Stimulated activated naive CD4-positive, alpha-beta T cell (primary cell): ENCODE data around the gene PRRC2B.
"Not testable (repeated sequence)": the region's sequence is repeated elsewhere in the genome, so short reads cannot be mapped to it uniquely, and the experiment has no call there.

Experiments used
- DNase-seq, 6 experiments: peaks; one replicate each; lab custom pipeline; 2025; lab: John Stamatoyannopoulos, UW

PRRC2B gene

DNA sequence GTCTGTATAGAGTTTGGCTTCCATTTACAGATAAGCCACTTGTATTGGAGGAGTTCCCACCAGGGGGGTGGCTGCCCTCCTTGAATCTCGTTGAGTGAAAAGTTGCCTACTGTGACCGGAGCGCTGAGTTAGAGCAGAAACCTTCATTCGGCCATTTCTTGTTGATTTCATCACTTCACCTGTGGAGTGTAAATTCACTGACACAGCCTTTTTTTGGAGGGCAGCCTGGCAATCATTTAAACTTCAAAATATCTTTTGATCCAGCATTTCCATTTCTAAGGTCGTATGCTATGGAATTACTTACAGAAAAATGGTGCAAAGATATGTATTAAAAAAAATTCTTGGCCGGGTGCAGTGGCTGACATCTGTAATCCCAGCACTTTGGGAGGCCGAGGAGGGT lies 40.8 kb downstream of the PRRC2B start:
- no peak for DNase-seq

GRCh38 chr9:131436376-131436775 lies 42.5 kb downstream of the PRRC2B start:
- no peak for DNase-seq

- DNase-seq, result no peak
These were observed 43.0 kb downstream of the PRRC2B start for GRCh38 chr9:131436865-131437271.

- no peak for DNase-seq
These were observed 44.3 kb downstream of the PRRC2B start for GRCh38 chr9:131438190-131438589.

DNA sequence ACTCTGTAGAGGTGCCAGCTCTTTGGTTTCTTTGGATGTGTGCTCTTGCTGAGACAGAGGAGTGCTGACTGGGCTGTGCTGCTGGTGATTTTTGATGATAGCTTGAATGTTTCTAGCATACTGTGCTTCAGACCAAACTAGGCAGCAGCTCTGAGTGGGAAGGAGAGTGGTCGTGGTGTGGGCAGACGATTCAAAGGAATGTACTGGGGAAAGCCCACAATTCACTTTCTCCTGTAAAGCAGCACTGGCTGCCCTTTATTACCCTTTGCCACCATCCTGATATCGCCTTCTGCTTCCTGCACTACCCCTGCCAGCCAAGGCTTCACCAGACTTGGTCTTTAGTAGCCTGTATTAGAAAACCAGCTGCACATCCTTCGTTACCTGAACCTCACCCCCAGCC lies 45.3 kb downstream of the PRRC2B start:
- DNase-seq, result no peak

GRCh38 chr9:131441441-131441840 lies 47.6 kb downstream of the PRRC2B start:
- no peak for DNase-seq

DNA sequence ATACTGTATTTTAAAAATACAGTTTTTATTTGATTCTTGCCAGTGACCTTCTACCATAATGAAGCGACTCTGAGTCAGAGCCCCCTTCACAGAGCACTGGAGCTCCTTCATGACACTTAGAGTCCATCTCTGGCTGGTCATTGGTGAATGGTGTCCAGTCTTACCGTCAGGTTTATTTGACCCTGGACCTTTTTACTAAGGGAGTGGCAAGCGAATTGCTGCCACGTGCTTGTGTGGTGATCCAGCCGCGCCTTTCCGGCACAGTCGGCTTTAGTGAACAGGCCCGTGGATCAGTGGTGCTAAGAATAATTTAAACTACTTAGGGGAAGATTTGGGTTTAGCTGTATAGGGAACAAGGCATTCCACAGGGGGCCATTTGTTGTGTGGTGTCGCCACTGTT lies 48.5 kb downstream of the PRRC2B start:
- no peak for DNase-seq

DNA sequence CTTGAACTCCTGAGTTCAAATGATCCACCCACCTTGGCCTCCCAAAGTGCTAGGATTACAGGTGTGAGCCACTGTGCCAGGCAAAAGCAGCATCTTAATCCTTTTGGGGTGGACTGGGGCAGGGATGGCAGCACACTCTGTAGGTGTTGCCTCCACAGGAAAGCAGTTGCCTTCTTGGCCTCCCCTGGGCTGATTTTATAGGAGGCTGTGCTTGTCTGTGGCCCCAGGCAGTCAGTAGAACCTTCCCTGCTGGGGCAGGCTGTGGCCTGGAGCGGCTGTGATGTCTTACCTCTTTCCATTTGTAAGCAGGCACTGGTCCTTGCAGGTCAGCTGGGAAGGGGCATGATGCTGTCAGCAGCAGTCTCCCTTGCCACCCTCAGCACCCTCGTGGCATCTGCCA lies 49.8 kb downstream of the PRRC2B start:
- DNase-seq, result no peak

- no peak for DNase-seq
These were observed 52.4 kb downstream of the PRRC2B start for GRCh38 chr9:131446276-131446675.

DNA sequence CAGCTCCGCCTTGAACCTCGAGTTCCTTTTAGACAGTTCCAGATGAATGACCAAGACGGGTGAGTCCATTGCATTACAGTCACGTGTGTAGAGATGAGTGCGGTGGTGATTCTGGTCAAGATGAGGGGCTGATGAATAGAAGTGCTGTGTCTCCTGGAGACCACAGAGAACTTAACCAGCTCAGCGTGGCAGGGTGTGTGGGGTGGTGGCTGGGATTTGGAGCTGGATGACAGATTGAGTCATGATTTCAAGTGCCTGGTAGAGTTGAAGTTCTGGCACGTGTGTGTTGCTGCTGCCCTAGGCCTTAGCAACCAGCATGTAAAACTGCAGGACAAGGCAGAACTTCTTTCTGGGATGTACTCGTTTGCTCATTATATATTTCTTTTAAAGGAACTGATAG lies 53.3 kb downstream of the PRRC2B start:
- DNase-seq, result no peak

GRCh38 chr9:131447600-131447999 lies 53.7 kb downstream of the PRRC2B start:
- DNase-seq, result no peak

- no peak for DNase-seq
These were observed 54.9 kb downstream of the PRRC2B start for GRCh38 chr9:131448818-131449217.

DNA sequence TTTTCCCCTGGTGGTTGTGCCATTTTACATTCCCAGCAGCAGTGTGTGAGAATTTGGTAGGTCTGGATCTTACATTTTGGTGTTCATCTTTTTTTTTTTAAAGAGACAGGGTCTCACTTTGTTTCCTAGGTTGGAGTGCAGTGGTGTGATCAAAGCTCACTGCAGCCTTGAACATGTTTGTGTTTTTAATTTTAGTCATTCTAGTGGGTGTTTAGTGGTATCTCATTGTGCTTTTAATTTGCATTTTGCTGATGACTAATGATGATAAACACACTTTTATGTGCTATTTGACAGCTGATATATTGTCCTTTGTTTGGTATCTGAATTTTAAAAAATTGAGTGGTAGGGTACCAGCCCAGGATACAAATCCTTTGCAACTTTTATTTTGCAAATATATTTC lies 55.4 kb downstream of the PRRC2B start:
- DNase-seq, result no peak

DNA sequence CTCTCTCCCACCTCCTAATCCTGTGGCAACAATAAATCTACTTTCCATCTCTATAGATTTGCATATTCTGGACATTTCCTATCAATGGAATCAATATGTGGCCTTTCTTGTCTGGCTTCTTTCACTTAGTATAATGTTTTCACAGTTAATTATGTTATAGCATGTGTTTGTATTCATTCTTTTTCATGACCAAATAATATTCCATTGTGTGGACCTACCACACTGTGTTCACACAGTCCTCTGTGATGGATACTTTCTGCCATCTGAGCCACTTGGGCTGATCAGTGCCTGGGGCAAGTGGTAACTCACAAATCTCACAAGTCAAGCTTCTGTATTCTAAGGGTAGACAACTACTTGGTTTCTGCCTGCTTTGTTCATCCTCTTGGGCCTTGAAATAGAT lies 60.1 kb downstream of the PRRC2B start:
- no peak for DNase-seq

GRCh38 chr9:131455655-131456054 lies 61.8 kb downstream of the PRRC2B start:
- not testable (repeated sequence) for DNase-seq

DNA sequence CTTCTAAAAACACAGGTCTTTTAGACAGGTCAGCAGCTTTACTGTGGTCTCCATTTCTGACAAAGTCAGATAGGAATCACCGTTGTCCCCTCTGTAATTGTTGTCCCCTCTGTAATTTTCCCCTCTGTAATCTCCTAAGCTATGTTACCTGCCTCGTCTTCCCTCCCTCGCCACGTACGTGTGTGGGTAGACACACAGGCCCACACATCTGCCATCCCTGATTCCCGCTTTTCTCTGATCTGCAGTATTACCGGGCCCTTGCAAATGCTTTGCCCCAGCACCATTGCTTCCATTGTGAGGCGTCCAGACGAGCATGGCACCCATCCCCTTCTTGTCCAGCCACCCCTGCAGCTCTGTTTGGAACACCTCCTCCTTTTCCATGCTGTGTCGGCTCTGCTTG lies 63.9 kb downstream of the PRRC2B start:
- DNase-seq, result no peak

DNA sequence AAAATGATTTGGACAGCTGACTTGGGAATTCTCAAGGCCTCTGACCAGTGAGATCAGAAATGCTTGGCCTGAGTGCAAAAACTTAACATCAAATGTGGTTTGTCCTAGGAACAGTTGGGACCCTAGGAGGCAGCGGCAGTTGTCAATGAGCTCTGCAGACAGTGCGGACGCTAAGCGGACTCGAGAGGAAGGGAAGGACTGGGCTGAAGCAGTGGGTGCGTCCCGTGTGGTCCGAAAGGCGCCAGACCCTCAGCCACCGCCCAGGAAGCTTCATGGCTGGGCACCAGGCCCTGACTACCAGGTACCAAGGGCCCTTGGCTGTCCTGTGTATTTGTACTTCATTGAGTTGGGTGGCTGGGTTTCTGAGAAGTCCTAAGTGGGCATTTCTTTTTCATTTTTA lies 65.2 kb downstream of the PRRC2B start:
- no peak for DNase-seq

GRCh38 chr9:131461166-131461565 lies 67.3 kb downstream of the PRRC2B start:
- no peak for DNase-seq

DNA sequence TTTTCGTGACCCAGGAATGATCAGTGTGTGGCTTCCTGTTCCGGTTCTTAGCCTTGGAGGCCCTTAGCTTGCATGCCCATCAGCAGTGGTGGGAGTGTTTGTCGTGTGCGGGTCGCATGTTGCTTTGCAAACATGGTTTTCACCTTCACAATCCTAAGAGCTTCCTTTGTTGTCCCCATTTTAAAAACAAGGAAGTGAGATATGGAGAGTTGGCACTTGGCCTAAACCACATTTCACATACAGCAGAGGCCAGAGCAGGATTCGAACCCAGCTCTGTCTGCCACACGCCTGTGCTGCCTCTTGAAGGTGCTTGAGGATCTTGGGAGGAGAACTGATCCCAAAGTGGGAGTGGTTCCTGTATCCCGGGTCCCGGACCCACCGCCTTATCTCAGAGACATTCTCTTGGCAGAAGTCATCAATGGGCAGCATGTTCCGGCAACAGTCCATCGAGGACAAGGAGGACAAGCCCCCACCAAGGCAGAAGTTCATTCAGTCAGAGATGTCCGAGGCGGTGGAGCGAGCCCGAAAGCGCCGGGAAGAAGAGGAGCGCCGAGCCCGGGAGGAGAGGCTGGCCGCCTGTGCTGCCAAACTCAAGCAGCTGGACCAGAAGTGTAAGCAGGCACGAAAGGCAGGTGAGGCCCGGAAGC lies 70.6 kb downstream of the PRRC2B start:
- DNase-seq, result no peak

DNA sequence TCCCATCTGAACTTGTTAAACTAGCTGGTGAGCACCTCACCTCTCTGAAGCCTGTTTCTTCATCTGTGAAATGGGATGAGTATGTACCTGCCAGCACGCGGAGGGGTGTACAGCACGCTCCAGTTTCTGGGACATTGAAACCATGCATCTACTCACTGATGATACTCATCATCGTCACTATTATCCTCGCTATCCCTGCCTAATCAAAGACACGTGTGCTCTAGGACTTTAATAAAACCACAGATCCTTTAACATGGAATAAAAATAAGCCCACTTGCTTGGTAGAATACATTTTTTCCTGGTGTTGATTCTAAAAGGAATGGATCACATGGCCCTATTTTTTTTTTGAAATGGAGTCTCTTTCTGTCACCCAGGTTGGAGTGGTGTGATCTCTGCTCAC lies 71.5 kb downstream of the PRRC2B start:
- DNase-seq, result no peak

GRCh38 chr9:131467214-131467935 lies 73.5 kb downstream of the PRRC2B start:
- no peak for DNase-seq

- DNase-seq, result no peak
These were observed 74.1 kb downstream of the PRRC2B start for GRCh38 chr9:131468031-131468430.

- no peak for DNase-seq
These were observed 75.5 kb downstream of the PRRC2B start for GRCh38 chr9:131469356-131469755.

- DNase-seq, result no peak
These were observed 76.1 kb downstream of the PRRC2B start for GRCh38 chr9:131469951-131470350.
